ENCODE results near the gene PIH1D1. TPM values are rescaled to one million over a fixed set of nuclear protein-coding genes. Genes with fewer than 3 reads are reported as not detected.

The PIH1D1 gene
- total and polyA plus RNA-seq, 2 donors (not counting 3 experiments of a cell fraction or from before 2014, with no cell fraction given) = 83.2 to 86.9 TPM

GRCh38 chr19:49497789-49498103 is 46.1 kb upstream of the PIH1D1 start:
- Histone ChIP-seq H3K4me3 (replicated peaks in 1 of 3; ENCODE audit: insufficient read depth in 1 of 3, low read depth in 1 of 3, low read length in 3 of 3) (peak overlapping the region in 1 of 3 experiments; percentile 100), H3K36me3 (ENCODE audit: control insufficient read depth in 2 of 2, extremely low read depth in 1 of 2, insufficient read depth in 2 of 2, low read length in 2 of 2) (peaks cover 10 to 24% of the 10 kb centered on the region in 2 experiments), H4K20me1 (replicated peaks; ENCODE audit: control insufficient read depth, extremely low read depth, insufficient read depth, low read length) (peaks cover 3% of the 10 kb centered on the region), H3K79me2 (ENCODE audit: control insufficient read depth, insufficient read depth, low read length) (peaks cover 29% of the 10 kb centered on the region), H3K4me2 (ENCODE audit: insufficient read depth, low read length) (peak overlapping the region; percentile 90), H3K4me1 (ENCODE audit: control insufficient read depth, extremely low read depth, insufficient read depth, low read length) (peaks cover 36% of the 10 kb centered on the region), H3K9me1 (replicated peaks; ENCODE audit: control insufficient read depth, extremely low read depth, insufficient read depth, low read length) (no peaks in the 10 kb centered on the region), H3K27me3 (ENCODE audit: control insufficient read depth in 2 of 2, insufficient read depth in 2 of 2, low read length in 2 of 2) (no peaks in the 10 kb centered on the region), H3K9ac (replicated peaks; ENCODE audit: extremely low read depth, insufficient read depth, low read length) (peak overlapping the region; percentile 100), H2AFZ (ENCODE audit: low read depth, low read length) (no peak overlapping the region), H3K9me3 (replicated peaks; ENCODE audit: control insufficient read depth, insufficient read depth, low read length) (no peaks in the 10 kb centered on the region), H3K27ac (ENCODE audit: insufficient read depth, low read depth, low read length) (no peak overlapping the region)
- CTCF ChIA-PET = no interaction called here
- DNase-seq (ENCODE audit: low read depth, low spot score) = no peak
- BruUV-seq (replicated peaks) = no TSS peak
- peak; percentile 9 for TF ChIP-seq POLR2A (IDR thresholded peaks at IDR 0.05; ENCODE audit: low read depth, low read length)
- no peak for TF ChIP-seq POLR2AphosphoS5 (IDR thresholded peaks at IDR 0.05; ENCODE audit: insufficient read depth, low read depth, low read length)
- POLR2A ChIA-PET = no interaction called here
- dilution Hi-C loops (cut with MboI; ENCODE audit: extremely low pct_ligation_motif_present, low sequenced_read_pairs) (no loop called here), intact Hi-C loops (cut with micrococcal nuclease) (loop anchor here (2.0 to 5.0 kb wide), 2 partner anchors 143 to 310 kb away; partner anchors contain the start of gene RRAS)
- no peak for FAIRE-seq

GRCh38 chr19:49497047-49497788 is 45.6 kb upstream of the PIH1D1 start:
- Histone ChIP-seq H2AFZ (ENCODE audit: low read depth, low read length) (no peak overlapping the region), H3K4me2 (ENCODE audit: insufficient read depth, low read length) (peak overlapping the region; percentile 90), H3K79me2 (ENCODE audit: control insufficient read depth, insufficient read depth, low read length) (peaks cover 29% of the 10 kb centered on the region), H3K27me3 (ENCODE audit: control insufficient read depth in 2 of 2, insufficient read depth in 2 of 2, low read length in 2 of 2) (no peaks in the 10 kb centered on the region), H3K9me1 (replicated peaks; ENCODE audit: control insufficient read depth, extremely low read depth, insufficient read depth, low read length) (no peaks in the 10 kb centered on the region), H3K4me1 (ENCODE audit: control insufficient read depth, extremely low read depth, insufficient read depth, low read length) (peaks cover 36% of the 10 kb centered on the region), H3K36me3 (ENCODE audit: control insufficient read depth in 2 of 2, extremely low read depth in 1 of 2, insufficient read depth in 2 of 2, low read length in 2 of 2) (peaks cover 15 to 30% of the 10 kb centered on the region in 2 experiments), H3K9ac (replicated peaks; ENCODE audit: extremely low read depth, insufficient read depth, low read length) (peak overlapping the region; percentile 100), H3K4me3 (replicated peaks in 1 of 3; ENCODE audit: insufficient read depth in 1 of 3, low read depth in 1 of 3, low read length in 3 of 3) (peak overlapping the region; percentile 85 to 100 (median 97)), H3K9me3 (replicated peaks; ENCODE audit: control insufficient read depth, insufficient read depth, low read length) (no peaks in the 10 kb centered on the region), H3K27ac (ENCODE audit: insufficient read depth, low read depth, low read length) (peak overlapping the region; percentile 91), H4K20me1 (replicated peaks; ENCODE audit: control insufficient read depth, extremely low read depth, insufficient read depth, low read length) (peaks cover 3% of the 10 kb centered on the region)
- BruUV-seq (replicated peaks) = TSS peak; percentile 89
- ChIA-PET POLR2A (interaction anchor here (3.1 kb wide), 1 partner anchor 83 kb away, joined by 9 read pairs; the partner anchor contains the start of genes NOSIP and PRRG2), CTCF (interaction anchor here (0.9 to 1.7 kb wide), 3 partner anchors 10 to 50 kb away, joined by 3 to 8 read pairs (median 4); no protein-coding TSS in a partner anchor)
- FAIRE-seq (peak; percentile 93), DNase-seq (ENCODE audit: low read depth, low spot score) (peak; percentile 49)
- dilution Hi-C loops (cut with MboI; ENCODE audit: extremely low pct_ligation_motif_present, low sequenced_read_pairs) = no loop called here
- TF ChIP-seq GATA2 (IDR thresholded peaks at IDR 0.05; ENCODE audit: insufficient read depth, insufficient read length, low read depth, low read length) (no peak), EZH2 (IDR thresholded peaks at IDR 0.05; ENCODE audit: borderline replicate concordance, low read depth, low read length, severe bottlenecking) (no peak), POLR2AphosphoS5 (IDR thresholded peaks at IDR 0.05; ENCODE audit: insufficient read depth, low read depth, low read length) (no peak), JUN (IDR thresholded peaks at IDR 0.05; ENCODE audit: borderline replicate concordance, insufficient read depth, insufficient read length, low read depth) (no peak), MYC (IDR thresholded peaks at IDR 0.05; ENCODE audit: low read depth, low read length) (peak; percentile 66), FOS (IDR thresholded peaks at IDR 0.05; ENCODE audit: borderline replicate concordance, insufficient read depth, low read length) (no peak), MAX (IDR thresholded peaks at IDR 0.05; ENCODE audit: insufficient read depth, insufficient read length) (peak; percentile 48)
- intact Hi-C loops (cut with micrococcal nuclease) = loop anchor here (2.0 to 5.0 kb wide), 2 partner anchors 144 to 310 kb away; partner anchors contain the start of gene RRAS

Data from endothelial cell of umbilical vein (primary cell).